Ectodermal cell (in vitro differentiated cells): Measurements from ENCODE around the gene FJX1. TPM values are rescaled to one million over a fixed set of nuclear protein-coding genes. Genes with fewer than 3 reads are reported as not detected.

Experiments
- H3K27ac ChIP-seq: 2 replicates; pipeline ENCODE4 v1.7.0; 2013; ENCODE audit warnings: mild to moderate bottlenecking, low read depth, low read length; ENCODE audit not compliant: insufficient read depth, poor library complexity, severe bottlenecking
- H3K27me3 ChIP-seq: 2 replicates; pipeline ENCODE4 v1.7.0; 2013; ENCODE audit warnings: mild to moderate bottlenecking, low read length; ENCODE audit not compliant: insufficient read depth, control insufficient read depth, poor library complexity, severe bottlenecking
- H3K36me3 ChIP-seq: one replicate; pipeline ENCODE4 v1.7.0; 2013; ENCODE audit warnings: low read length; ENCODE audit not compliant: control insufficient read depth, insufficient read depth
- H3K4me1 ChIP-seq: one replicate; pipeline ENCODE4 v1.7.0; 2013; ENCODE audit warnings: low read length; ENCODE audit not compliant: control insufficient read depth, insufficient read depth
- H3K4me3 ChIP-seq: 2 replicates; pipeline ENCODE4 v1.7.0; 2013; ENCODE audit warnings: low read depth, low read length, control low read depth; ENCODE audit not compliant: insufficient read depth
- H3K9me3 ChIP-seq: 2 replicates; pipeline ENCODE4 v1.7.0; 2013; ENCODE audit warnings: mild to moderate bottlenecking, low read length, moderate library complexity; ENCODE audit not compliant: control insufficient read depth
- WGBS, 2 experiments: methylation state at CpG; one replicate each; pipeline ENCODE4 v1.1.7; 2013; ENCODE audit warnings: missing lambda C conversion rate in 2 of 2; 5-methylcytosine and 5-hydroxymethylcytosine counted together
- polyA plus RNA-seq, 4 experiments: library from polyadenylated mRNA; stranded (reverse); fragments of 50-300 nt; gene quantifications; one replicate each; pipeline ENCODE4 v1.2.3, GENCODE V29; 2013

Gene FJX1, protein sequence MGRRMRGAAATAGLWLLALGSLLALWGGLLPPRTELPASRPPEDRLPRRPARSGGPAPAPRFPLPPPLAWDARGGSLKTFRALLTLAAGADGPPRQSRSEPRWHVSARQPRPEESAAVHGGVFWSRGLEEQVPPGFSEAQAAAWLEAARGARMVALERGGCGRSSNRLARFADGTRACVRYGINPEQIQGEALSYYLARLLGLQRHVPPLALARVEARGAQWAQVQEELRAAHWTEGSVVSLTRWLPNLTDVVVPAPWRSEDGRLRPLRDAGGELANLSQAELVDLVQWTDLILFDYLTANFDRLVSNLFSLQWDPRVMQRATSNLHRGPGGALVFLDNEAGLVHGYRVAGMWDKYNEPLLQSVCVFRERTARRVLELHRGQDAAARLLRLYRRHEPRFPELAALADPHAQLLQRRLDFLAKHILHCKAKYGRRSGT
- 59.7 TPM for polyA plus RNA-seq (2013, experiment 1 of 4)
- polyA plus RNA-seq (2013, experiment 2 of 4) = 49.8 TPM
- 60.2 TPM for polyA plus RNA-seq (2013, experiment 3 of 4)
- 56.8 TPM for polyA plus RNA-seq (2013, experiment 4 of 4)

DNA sequence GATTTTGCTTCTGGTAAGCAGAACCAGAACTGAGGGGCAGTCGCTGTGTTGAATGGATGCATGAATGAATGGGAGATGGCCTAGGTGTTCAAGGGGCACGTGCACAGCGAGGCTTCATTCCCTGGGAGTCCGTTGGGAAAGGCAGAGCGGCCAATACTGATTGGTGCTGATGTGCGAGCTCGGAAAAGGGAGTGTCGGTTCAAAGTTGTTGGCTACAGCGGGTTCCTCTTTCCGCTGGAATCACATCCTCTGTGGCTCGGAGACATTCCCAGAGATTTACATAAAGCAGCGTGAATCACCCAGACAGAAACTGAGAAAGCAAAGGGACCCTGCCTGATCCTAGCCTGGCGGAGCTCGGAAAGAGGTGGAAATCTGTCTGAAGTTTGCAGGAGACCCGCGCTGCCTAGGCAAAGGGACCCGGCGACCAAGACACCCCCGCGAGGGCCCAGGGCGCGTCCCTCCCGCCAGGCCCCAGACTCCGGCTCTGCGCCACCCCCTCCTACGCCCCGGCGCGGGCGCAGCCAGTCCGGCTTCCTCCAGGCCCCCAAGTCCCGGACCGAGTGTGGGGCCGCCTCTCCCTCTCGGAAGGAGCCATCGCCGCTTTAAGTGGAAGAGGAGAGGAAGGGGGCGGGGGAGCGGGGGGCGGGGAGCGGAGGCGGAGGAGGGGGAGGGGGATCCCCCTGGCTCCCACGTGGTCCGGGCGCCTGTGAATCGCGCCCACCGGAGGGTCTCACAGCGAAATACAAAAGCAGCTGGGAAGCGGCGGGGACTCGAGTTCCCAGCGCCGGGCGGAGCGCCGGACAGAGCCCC is at the start of gene FJX1:
TSS of gene FJX1 (plus strand) at position 774 of the 810 bp plus-strand sequence. CDS start 177 bp downstream, outside the sequence.
- WGBS, 2 experiments = 1% methylated on average over 53 to 54 of the region's 57 CpGs
- H3K36me3 ChIP-seq = no peaks in the 10 kb centered on the region
- H3K9me3 ChIP-seq = no peaks in the 10 kb centered on the region
- peak within 1 kb of the TSS; percentile 80 for H3K4me3 ChIP-seq
- peak within 1 kb of the TSS; percentile 72 for H3K27ac ChIP-seq
- peaks cover 27% of the 10 kb centered on the region for H3K4me1 ChIP-seq
- H3K27me3 ChIP-seq = peaks cover 4% of the 10 kb centered on the region

DNA sequence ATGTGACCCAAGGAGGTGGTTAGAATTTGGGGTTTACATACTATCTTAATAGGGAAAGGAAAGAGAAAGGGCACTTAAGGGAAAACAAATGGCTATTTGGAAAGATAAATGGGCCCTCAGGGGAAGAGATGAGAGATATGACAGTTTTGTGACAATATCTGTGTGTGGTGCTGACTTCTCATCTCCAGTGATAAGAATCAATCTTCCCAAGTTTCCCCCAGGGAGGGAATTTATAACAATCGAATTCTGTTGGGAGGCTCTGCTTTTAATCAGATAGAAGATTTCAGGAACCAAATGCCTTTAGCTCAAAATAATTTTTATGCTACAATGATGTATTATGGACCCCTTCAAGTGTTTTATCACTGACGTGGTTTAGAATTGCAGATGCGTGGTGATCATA is 46.6 kb upstream of the FJX1 start:
- H3K4me1 ChIP-seq = no peaks in the 10 kb centered on the region
- H3K9me3 ChIP-seq = no peaks in the 10 kb centered on the region
- WGBS, 2 experiments = 90 to 92% methylated on average over 2 of the region's 3 CpGs
- no peaks in the 10 kb centered on the region for H3K36me3 ChIP-seq
- H3K4me3 ChIP-seq = no peak overlapping the region
- H3K27me3 ChIP-seq = no peaks in the 10 kb centered on the region
- H3K27ac ChIP-seq = no peak overlapping the region

DNA sequence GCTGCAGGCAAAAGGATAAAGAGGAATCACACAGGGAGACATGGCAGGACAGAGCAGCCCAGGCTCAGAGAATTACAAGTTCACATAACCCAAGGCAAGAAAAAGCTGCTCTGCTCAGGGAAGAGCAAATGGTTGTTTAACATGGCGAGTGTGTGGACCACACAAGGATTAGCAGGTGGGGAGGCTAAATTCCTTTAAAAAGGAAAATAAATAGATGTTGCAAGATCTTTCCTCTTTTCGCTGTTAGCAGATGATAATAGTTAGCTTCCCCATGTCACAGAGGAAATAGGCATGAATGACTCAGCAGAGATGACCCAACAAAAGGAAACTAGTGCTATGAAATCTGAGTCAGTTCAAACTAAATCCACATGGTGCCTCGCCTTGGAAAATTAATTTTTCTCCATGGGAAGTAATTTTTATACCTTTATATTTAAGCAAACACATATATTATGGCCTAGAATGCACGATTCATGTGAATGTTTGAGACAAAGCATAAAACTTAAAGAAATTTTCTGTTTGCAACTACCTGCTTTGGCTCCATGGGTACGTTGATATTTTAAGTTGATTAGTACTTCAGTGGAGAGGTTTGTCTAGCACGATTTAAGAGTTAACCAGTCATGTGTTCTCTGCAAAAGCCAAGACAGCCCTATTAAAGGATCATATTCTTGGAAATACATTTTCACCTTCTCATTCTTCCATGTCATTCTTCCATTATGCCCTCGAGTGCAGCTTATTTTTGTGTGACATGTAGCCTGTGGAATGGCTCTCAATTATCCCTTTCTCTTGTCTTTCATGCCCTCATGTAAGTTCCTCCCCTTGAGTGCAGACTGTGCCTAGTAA is 38.5 kb upstream of the FJX1 start:
- H3K27me3 ChIP-seq = no peaks in the 10 kb centered on the region
- 92 to 94% methylated on average over 6 of the region's 7 CpGs for WGBS, 2 experiments
- no peaks in the 10 kb centered on the region for H3K9me3 ChIP-seq
- no peak overlapping the region for H3K4me3 ChIP-seq
- no peak overlapping the region for H3K27ac ChIP-seq
- no peaks in the 10 kb centered on the region for H3K4me1 ChIP-seq
- no peaks in the 10 kb centered on the region for H3K36me3 ChIP-seq

DNA sequence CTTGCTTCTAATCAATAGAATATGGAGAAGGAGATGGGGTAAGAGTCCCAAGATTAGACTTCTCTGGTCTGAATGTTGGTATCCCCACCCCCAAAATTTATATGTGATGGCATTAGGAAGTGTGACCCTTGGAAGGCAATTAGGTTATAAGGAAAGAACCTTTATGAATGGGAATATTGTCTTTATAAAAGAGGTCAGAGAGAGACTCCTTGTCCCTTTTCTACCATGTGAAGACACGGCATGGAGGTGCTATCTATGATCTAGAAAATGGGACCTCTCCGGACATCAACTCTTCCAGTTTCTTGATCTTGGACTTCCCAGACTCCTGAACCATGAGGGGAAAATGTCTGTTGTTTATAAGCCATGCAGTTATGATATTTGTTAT is 37.9 kb upstream of the FJX1 start:
- WGBS, 2 experiments = 96 to 100% methylated on average over 2 of the region's 2 CpGs
- H3K36me3 ChIP-seq = no peaks in the 10 kb centered on the region
- no peaks in the 10 kb centered on the region for H3K9me3 ChIP-seq
- H3K4me3 ChIP-seq = no peak overlapping the region
- no peaks in the 10 kb centered on the region for H3K27me3 ChIP-seq
- no peaks in the 10 kb centered on the region for H3K4me1 ChIP-seq
- H3K27ac ChIP-seq = no peak overlapping the region

DNA sequence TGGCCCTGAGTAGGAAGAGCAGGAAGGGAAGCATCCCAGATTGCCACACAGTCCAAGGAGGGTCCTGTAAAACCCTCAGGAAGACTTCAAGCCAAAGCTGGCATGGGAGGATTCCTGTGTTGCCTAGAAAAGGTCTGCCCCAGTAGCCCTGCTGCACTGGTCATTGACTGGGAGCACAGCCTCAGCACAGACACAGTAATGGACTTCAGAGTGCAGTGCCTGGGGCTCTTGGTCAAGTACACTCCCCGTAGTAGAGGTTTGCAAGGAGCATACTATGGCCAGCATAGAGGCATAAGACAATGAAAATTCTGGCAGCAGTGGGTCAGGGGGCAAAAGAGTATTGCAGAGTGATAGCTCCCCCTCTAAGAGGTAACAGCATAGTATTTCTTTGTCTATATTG is 36.2 kb upstream of the FJX1 start:
- Histone ChIP-seq H3K27me3 (no peaks in the 10 kb centered on the region), H3K27ac (no peak overlapping the region), H3K36me3 (no peaks in the 10 kb centered on the region), H3K9me3 (no peaks in the 10 kb centered on the region), H3K4me3 (no peak overlapping the region), H3K4me1 (no peaks in the 10 kb centered on the region)
- WGBS, 2 experiments = 92 to 93% methylated on average over 1 of the region's 1 CpG

DNA sequence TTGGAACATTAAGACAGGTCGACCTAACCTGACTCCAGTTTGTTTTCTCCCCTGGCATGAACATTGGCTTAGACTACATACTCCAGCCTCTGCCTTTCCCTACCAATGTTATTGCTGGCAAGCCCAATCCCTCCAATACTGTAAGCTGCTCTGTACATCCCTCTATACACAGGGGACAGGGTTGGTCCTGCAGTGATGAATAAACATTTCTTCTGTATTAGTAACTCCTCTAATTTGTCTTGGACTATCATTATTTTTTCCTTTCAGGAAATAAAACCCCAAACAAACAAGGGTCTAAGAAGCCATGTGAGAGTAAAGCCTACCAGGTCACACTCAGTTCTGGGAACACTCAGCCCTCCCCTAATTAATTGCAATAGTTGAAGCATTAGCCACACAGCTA is 35.1 kb upstream of the FJX1 start:
- WGBS, 2 experiments = 89 to 92% methylated on average over 1 of the region's 1 CpG
- H3K4me1 ChIP-seq = no peaks in the 10 kb centered on the region
- H3K36me3 ChIP-seq = no peaks in the 10 kb centered on the region
- H3K27me3 ChIP-seq = no peaks in the 10 kb centered on the region
- no peak overlapping the region for H3K27ac ChIP-seq
- no peak overlapping the region for H3K4me3 ChIP-seq
- H3K9me3 ChIP-seq = no peaks in the 10 kb centered on the region

DNA sequence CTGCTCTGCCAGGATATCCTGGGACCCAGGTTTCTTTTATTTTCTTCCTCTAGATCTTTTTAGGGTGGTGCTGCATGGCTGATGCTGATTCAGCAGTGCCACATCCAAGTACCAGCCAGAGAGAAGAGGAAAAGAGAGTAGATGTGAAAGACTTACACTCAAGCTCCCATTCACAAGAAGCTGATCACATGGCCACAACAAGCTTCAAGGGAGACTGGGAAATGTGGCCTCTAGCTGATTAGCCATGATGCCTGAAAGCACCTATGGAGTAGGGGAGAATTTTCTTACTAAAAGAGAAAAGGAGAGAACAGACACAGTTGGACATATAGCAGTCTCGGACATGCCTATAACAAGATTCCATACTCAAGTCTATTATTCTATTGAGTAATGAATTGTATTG is 34.4 kb upstream of the FJX1 start:
- Histone ChIP-seq H3K9me3 (no peaks in the 10 kb centered on the region), H3K4me1 (no peaks in the 10 kb centered on the region), H3K27ac (no peak overlapping the region), H3K4me3 (no peak overlapping the region), H3K36me3 (no peaks in the 10 kb centered on the region), H3K27me3 (no peaks in the 10 kb centered on the region)
- no CpG with 5 or more reads among the region's 1 CpG for WGBS, 2 experiments

DNA sequence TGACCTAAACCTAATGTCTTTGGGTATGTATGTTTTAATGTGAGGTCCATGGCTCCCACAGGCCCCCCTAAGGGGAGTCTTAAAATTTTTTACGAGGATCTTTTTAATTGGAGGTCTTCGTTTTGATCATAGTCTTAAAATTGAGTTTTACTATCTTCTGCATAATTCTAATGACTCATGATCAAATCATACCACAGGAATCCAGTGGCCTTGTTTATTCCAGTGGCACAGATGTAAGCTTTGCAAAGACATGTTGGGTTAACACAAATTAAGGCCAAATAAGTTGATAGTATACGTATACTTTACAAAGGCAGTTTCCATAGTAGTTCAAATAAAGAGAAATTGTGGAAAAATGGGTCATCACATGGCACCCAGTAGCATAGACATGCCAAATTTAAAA is 33.9 kb upstream of the FJX1 start:
- WGBS, 2 experiments = 96 to 97% methylated on average over 3 of the region's 3 CpGs
- no peaks in the 10 kb centered on the region for H3K4me1 ChIP-seq
- H3K27me3 ChIP-seq = no peaks in the 10 kb centered on the region
- H3K27ac ChIP-seq = no peak overlapping the region
- H3K4me3 ChIP-seq = no peak overlapping the region
- H3K36me3 ChIP-seq = no peaks in the 10 kb centered on the region
- H3K9me3 ChIP-seq = no peaks in the 10 kb centered on the region

DNA sequence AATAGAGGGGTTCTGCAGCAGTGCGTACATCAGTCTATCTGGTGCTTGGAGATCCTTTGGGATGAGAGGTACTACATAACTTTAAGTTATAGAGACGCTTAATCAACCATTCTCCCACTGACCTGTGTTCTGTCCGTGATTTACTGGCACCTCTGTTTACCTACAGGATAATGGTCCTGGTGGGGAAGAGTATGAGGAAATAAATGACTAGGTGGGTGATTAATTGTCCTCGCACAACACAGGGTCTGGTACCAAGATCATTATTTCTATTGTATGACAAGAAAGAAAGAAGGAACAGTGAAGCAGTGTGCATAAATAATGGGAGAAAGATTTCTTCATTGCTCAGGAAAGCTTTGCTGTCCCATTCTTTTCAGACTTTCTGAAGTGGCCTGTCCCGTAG is 32.8 kb upstream of the FJX1 start:
- H3K27me3 ChIP-seq = no peaks in the 10 kb centered on the region
- WGBS, 2 experiments = 91 to 94% methylated on average over 4 to 5 of the region's 5 CpGs
- no peaks in the 10 kb centered on the region for H3K9me3 ChIP-seq
- H3K36me3 ChIP-seq = no peaks in the 10 kb centered on the region
- H3K27ac ChIP-seq = no peak overlapping the region
- no peaks in the 10 kb centered on the region for H3K4me1 ChIP-seq
- no peak overlapping the region for H3K4me3 ChIP-seq
